Medulla oblongata (tissue), 1 donor: ENCODE data around the gene CCDC90B.
"Not testable (repeated sequence)": the region's sequence is repeated elsewhere in the genome, so short reads cannot be mapped to it uniquely, and the experiment has no call there.

Experiments
- DNase-seq: peaks from one replicate; pipeline ENCODE4 v3.0.0-alpha.2; 2015; ENCODE audit errors: extremely low spot score

Gene CCDC90B

GRCh38 chr11:83287631-83288030, 1.5 kb upstream of the CCDC90B start:
- DNase-seq = no peak

DNA sequence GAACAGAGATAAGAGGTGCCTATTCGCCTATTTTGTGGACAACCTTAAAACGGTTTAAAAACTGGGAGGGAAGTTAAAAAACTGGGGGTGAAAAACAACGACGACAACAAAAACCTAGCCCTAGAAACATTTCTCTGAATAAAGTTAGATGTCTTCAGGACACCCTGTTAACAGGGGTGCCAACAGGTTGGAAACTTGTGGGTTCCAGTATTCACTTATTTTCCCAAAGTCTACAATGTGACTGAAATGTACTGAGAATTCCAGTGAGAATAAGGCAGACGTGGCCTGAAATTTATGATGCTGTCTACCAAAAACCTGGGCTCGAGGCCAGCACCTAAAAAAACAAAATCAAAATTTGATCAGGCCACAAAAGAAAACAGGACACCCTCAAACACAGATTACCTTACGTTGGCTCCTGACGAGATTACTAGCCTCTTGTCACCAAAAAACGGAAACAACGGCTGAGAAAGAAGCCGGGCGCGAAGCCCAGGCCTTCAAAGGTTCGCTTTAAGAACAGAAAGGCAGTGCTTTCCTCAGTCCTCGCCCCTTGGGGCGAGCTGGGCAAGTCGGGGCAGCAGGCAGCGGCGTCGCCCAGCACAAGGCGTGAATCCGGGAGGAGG, 906 bp downstream of the CCDC90B start:
- DNase-seq = no peak

GRCh38 chr11:83284501-83285150, 1.5 kb downstream of the CCDC90B start:
- peak; percentile 25 for DNase-seq

GRCh38 chr11:83282084-83282716, 4.0 kb downstream of the CCDC90B start:
- DNase-seq = no peak

DNA sequence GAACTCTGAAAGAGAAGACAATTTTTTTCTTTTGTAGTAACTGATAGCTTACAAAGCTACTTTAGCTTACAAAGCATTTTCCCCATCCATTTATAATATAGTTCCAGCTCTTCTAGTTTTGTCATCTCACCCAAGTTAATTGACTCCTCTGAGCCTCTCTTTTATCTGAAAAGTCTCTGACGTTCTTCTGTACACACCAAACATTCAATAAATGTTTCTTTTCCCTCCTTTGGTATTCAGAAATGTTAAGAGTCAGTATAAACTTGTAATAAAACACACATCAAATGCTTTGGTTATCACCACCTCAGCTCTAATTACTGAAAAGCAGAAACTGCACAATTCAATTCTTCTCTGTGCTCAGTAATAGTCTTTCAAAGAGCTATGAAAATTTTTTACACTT, 5.9 kb downstream of the CCDC90B start:
- no peak for DNase-seq

GRCh38 chr11:83278351-83278750, 7.8 kb downstream of the CCDC90B start:
- no peak for DNase-seq

DNA sequence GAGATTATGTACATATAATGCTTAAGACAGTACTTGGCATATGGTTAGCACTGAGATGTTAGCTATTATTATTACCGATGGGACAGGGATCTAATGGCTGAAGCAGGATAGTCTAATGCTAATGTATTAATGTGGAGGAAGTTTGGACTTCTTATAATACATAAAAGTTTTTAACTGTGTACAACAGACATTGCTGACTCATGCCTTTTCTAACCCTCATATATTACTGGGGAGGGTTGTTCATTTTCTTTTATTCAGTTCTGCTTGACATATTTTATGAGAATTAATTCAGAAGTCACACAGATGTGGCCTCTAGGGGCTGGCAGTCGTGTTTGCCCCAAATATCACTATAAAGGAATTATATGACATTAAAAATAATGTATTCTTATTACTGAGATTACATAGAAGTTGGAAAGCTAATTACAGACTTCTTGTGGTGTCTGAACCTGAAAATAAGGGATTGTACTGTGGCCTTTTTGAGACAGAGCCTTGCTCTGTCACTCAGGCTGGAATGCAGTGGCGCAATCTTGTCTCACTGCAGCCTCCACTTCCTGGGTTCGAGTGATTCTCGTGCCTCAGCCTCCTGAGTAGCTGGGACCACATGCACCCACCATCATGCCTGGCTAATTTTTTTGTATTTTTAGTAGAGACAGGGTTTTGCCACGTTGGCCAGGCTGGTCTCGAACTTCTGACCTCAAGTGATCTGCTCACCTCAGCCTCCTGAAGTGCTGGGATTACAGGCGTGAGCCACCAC, 10.1 kb downstream of the CCDC90B start:
- DNase-seq = no peak

GRCh38 chr11:83272627-83273026, 13.5 kb downstream of the CCDC90B start:
- no peak for DNase-seq

GRCh38 chr11:83271734-83272133, 14.4 kb downstream of the CCDC90B start:
- DNase-seq = not testable (repeated sequence)

DNA sequence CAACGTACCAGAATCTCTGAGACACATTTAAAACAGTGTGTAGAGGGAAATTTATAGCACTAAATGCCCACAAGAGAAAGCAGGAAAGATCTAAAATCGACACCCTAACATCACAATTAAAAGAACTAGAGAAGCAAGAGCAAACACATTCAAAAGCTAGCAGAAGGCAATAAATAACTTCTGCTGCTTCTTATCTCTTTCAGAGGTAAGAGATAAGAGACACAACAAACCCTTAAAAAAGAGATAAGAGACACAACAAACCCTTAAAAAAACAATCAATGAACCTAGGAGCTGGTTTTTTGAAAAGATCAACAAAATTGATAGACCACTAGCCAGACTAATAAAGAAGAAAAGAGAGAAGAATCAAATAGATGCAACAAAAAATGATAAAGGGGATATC, 17.1 kb downstream of the CCDC90B start:
- not testable (repeated sequence) for DNase-seq

GRCh38 chr11:83265331-83265730, 20.8 kb downstream of the CCDC90B start:
- no peak for DNase-seq

DNA sequence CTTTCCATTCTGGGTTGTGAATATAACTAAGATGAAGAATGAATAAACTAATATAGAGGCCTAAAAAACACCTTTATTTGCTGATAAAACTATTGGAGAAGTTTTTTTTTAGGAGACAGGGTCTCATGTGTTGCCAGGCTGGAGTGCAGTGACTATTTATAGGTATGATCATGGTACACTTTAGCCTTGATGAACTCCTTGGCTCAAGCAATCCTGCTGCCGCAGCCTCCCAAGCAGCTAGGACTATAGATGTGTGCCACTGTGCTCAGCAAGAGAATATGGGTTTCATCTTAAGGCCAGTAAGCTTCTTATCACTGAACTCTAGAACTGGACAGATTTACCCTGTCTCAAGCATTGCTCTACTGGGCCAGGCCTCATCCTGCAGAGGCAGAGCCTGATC, 26.6 kb downstream of the CCDC90B start:
- no peak for DNase-seq

- no peak for DNase-seq
These were observed 28.4 kb downstream of the CCDC90B start for GRCh38 chr11:83257761-83258168.

DNA sequence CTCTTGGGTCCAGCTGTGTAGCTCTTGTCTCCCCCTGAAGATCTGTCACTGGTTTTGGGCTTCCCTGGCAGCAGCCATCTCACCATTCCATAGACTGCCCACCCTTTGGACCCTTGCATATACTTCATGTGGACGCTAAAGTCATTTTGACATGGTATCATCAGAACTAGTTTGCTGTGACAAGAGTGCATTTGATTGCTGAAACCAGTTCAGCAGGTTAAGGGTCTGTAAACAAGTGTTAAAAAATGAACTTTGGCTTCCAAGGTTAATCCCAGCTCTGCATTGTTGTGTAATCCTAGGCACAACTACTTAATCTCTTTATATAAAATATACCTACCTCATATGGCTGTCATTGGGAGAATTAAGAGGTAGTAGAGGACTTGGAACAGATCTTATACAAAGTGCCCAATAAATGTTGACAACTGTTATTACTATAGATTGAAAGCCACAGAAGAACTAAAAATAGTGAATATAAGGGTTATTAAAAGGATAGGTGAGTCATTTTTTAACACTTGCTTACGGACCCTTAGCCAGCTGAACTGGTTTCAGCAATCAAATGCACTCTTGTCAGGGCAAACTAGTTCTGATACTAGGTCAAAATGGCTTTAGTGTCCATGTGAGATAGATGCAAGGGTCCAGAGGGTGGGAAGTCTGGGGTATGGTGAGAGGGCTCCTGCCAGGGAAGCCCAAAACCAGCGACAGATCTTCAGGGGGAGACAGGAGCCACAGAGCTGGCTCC, 29.4 kb downstream of the CCDC90B start:
- no peak for DNase-seq

- DNase-seq = no peak
These were observed 30.8 kb downstream of the CCDC90B start for GRCh38 chr11:83255366-83255765.

DNA sequence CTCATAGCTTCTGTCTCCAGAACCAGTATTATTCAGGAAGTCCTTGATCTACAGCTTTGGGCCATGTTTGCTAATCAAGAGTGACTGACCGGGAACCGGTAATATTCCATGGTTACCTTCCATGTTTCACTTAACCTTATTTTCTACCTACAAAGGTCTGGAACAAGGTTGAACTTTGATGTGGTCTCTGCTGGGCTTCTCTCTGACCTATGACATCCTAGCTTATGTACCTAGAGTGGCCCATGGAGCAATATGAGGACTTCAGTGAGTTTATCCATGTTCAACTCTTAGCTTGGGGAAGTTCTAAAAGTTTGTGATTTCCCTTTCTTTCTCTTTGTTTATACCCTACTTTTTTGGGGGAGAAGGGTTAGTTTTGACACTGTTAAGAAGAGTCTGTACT, 33.2 kb downstream of the CCDC90B start:
- DNase-seq = no peak

DNA sequence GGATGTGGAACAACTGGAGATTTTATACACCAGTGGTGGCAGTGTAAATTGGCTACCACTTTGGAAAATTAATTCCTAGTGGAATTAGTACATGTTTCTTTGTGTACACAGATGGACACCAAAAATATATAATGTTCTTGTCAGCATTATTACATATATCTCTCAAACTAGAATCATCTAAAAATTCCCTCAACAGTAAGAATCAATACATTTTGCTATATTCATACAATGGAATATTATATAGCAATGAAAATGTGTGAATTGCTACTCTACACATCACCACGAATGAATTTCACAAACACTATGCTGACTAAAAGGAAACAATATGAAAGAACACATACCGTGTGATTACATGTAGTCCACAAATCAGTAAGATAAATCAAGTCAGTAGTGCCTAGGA, 33.9 kb downstream of the CCDC90B start:
- DNase-seq = no peak

- peak; percentile 71 for DNase-seq
These were observed 36.1 kb downstream of the CCDC90B start for GRCh38 chr11:83249972-83250593.

- DNase-seq = no peak
These were observed 36.7 kb downstream of the CCDC90B start for GRCh38 chr11:83249445-83249844.

DNA sequence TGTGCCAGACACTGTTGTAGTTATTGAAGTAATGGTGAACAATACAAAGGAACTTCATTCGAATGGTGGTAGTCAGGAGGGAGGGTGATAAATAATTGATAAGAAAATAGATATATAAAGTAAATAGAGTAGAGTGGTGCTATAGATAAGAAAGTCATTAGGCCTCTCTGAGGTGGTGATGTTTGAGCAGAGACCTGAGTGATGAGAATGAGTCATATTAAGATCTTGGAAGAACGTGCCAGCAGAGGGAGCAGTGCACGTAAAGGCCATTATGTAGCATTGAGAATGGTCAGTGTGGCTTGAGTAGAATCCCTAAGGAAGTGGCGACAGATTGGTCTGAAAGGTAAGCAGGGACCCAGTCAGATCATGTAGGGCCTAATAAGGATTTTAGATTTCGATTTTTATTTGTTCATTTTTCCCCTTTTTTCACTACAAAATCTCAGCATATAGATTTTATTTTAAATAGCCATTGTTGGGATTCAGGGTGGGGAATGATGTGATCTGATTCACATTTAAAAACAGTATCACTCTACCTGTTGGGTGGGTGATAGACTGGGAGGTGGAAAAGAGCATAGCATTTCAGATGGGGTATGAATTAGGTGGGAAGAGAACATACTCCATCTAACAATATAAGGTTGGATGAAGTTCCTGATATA, 44.7 kb downstream of the CCDC90B start:
- DNase-seq = peak; percentile 61

DNA sequence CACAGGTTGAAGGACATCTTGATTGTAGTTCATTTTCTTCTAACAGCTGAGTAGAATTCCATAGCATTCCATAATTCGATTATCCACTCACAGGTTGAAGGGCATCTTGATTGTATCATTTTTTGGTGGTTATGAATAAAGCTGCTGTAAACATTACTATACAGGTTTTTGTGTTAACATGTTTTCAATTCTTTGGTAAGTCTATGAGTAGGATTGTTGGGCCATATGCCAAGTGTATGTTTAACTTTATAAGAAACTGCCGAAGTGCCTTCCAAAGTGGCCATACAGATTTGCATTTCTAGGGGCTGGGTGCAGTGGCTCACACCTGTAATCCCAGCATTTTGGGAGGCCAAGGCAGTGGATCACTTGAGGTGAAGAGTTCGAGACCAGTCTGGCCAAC, 48.1 kb downstream of the CCDC90B start:
- DNase-seq = no peak
